ENCODE measurements around the gene WDR27.
"Not testable (repeated sequence)": the region's sequence is repeated elsewhere in the genome, so short reads cannot be mapped to it uniquely, and the experiment has no call there.

WDR27 gene

DNA sequence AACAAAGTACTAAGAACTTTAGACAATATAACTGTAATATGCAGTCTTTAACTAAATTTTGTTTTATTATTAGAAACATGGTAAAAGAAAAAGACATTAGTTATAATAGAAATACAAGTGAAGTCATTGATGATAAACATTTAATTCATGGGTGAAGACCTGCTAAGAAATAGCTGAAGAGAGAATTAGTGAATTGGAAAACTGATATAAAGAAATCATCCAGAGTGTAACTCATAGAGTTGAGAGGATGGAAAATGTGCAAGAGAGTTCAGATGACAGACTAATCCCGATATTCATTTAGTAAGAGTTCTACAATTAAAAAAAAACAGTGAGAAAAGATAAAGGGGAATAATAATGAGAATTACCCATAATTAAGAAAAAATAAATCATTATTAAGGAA is 227.5 kb downstream of the WDR27 start:
- DNase-seq (ENCODE audit: low spot score): no peak

DNA sequence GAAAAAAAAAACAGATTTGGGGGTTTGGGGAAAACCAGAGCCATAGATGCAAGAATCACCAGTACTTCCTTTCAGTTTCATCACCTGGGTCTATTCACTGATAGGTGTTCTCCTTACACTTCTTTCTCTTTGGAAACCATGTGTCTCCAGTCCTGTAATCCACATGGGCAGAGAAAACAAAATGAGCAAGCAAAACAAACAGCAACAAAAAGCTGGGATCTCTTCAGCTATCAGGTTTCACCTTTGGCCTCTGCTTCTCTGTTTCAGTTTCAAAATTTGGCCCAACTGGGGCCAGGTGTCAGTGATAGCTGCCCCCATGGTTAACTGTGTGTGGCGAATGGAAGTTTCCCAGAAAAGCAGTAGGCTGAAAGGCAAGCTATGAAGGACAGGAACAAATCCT is 228.2 kb downstream of the WDR27 start:
- no peak for DNase-seq (ENCODE audit: low spot score)

DNA sequence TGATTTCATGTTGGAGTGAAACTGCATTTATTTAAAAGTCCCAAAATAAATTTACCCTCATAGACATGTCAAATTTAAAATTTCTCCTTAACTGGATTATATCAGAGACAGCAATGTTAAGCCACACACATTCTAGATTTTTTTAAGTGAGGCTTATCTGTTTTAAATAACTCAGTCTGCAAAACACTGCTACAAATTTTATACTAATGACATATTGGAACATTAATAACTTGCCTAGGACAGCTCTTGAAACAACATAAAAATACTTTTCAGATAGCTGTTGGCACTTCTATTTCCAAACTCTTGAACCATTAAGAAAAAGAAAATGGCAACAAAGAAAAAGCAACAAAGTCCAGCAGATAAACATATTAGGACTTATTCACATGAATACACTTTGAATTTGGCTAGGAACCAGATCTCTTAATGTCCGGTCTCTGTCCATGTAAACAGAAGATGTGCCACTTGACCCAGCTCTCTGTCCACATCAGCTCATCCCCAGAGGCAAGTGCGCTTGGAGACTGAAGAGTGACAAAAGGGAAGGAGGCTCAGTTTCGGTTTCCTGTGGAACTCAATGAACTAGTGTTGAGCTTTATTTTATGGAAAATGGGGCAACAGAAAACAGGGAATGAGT is 228.9 kb downstream of the WDR27 start:
- no peak for DNase-seq (ENCODE audit: low spot score)

DNA sequence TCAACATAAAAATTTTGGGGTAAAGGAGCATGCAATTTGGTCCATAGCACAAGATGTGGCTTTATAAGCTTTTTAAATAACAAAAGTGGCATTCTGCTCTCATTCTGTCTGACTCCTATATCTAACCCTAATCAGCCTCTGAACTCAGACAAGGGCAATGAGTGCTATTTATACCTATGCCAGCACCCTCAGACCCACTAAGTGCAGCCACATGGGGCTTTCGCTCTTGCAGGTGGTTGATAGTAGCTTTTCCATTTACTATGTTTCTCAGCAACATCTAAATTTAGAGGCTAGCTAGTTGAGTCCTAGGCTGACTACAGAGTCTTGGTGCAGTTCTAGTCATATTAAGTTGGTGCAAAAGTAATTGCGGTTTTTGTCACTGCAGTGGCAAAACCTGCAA is 231.0 kb downstream of the WDR27 start:
- DNase-seq (ENCODE audit: low spot score): no peak

DNA sequence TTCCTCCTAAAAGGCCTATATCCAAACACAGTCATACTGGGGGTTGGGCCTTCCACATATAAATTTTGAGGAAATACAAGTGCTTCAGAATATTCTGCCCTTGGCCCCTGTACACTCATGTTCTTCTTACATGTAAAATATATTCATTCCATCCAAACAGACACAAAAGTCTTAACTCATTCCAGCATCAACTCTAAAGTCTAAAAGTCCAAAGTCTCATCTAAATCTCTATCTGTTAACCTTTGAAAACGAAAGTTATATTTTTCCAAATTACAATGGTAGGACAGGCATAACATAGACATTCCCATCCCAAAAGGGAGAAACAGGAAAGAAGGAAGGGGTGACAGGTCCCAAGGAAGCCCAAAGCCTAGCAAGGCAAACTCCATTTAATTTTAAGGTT is 232.8 kb downstream of the WDR27 start:
- DNase-seq (ENCODE audit: low spot score): no peak

DNA sequence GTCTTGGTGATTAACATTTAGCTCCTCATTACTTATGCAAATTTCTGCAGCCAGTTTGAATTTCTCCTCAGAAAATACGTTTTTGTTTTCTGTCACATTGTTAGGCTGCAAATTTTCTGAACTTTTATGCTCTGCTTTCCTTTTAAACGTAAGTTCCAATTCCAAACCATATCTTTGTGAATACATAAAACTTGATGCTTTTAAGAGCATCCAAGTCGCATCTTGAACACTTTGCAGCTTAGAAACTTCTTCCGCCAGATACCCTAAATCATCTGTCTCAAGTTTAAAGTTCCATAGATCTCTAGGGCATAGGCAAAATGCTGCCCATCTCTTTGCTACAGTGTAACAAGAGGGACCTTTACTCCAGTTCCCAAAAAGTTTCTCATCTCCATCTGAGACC is 234.1 kb downstream of the WDR27 start:
- not testable (repeated sequence) for DNase-seq (ENCODE audit: low spot score)

DNA sequence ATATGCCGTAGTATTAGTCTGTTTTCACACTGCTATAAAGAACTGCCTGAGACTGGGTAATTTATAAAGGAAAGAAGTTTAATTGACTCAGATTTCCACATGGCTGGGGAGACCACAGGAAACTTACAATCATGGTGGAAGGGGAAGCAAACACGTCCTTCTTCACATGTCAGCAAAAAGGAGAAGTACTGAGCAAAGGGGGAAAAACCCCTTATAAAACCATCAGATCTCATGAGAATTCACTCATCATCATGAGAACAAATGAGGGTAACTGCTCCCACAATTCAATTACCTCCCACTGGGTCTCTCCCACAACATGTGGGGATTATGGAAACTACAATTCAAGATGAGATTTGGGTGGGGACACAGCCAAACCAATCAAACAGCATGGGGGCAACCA is 235.6 kb downstream of the WDR27 start:
- not testable (repeated sequence) for DNase-seq (ENCODE audit: low spot score)

DNA sequence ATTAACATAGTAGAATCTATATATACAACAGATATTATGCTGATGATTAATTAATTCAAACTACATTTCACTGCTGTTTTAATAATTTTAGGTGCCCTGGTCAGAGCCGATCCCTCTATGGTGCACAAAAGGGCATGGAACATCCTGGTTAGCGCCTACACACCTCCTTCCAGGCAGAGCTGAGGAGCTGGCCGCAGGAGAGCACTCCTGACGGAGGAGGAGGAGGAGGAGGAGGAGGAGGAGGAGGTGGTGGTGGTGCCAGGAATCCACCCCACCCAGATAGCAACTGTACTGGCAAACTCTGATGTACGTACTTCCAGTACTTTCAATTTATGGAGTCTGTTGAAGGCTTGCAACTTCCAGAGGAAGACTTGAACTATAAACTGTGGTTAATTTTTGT is 244.1 kb downstream of the WDR27 start:
- DNase-seq (ENCODE audit: low spot score): no peak

DNA sequence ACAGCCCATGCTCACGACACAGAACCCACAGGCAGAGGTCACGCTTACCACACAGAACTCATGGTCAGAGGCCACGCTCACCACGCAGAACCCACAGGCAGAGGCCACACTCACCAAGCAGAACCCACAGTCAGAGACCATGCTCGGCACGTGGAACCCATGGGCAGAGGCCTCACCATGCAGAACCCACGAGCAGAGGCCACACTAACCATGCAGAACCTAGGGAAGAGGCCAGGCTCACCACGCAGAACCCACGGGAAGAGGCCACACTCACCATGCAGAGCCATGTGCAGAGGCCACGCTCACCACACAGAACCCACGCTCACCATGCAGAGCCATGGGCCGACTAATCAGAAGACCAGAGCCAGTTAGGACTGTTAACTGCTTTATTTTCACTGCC is 245.0 kb downstream of the WDR27 start:
- no peak for DNase-seq (ENCODE audit: low spot score)

DNA sequence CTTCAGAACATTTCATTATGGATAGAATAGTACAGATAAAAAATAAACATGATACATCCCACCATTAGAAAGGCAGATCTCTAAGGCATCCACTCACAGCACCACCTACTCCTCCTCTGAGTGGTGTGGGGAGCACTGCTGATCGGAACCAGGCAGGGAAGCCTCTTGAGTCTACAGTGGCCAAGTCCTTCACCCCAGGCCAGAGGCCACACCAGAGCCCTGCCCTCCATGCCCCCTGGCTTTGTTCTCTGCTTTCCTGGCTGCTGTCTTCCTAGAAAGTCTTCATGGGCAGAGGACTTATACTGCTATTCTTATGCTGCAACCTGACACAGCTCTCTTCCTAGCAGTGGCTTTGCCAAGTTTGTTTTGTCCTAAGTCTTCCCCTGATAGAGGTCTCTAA is 246.4 kb downstream of the WDR27 start:
- no peak for DNase-seq (ENCODE audit: low spot score)

DNA sequence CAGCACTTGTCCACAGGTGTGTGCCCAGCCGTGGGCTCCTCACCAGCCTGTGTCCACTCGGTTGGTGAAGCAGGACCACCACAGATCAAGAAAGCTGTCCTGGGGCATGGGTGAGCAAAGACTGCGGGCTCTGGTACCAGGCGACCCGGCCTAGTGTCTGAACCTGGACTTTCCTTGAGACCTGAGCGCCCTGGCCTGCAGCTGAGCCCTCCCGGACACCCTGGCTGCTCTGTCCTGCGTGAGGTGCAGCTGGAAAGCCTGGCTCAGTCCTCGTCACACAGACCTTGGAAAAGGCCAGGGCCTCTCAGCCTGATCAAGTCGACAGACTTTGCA is 247.0 kb downstream of the WDR27 start:
- no peak for DNase-seq (ENCODE audit: low spot score)

DNA sequence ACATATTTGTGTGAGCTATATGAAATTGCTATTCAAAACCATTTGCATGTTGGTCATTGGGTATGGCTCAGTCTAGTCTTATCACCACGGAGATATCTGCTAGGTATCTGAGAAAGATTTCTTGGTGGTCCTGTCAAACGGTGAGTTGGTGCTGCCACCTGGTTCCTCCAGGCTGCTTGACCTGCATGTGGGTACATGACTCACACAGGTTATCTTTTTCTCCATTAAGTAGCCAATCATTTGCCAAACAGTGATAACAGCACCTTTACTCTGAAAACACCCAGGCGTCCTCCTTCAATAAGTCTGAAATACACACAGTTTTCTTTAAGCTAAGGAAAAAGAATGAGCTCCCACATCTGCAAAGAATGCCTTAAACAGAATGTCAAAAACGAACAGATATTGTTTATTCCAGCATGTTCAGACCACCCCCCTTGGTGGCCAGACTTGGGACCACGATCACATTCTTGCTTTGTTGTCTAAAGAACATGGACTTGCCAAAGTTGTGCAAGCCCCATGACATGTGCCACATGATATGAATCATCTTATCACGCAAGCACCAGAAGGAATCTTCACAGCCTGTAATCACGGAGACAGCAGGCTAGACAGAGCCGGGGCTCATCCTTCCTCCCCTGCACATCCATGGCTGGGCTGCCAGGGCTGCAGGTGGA is 247.5 kb downstream of the WDR27 start:
- no peak for DNase-seq (ENCODE audit: low spot score)

DNA sequence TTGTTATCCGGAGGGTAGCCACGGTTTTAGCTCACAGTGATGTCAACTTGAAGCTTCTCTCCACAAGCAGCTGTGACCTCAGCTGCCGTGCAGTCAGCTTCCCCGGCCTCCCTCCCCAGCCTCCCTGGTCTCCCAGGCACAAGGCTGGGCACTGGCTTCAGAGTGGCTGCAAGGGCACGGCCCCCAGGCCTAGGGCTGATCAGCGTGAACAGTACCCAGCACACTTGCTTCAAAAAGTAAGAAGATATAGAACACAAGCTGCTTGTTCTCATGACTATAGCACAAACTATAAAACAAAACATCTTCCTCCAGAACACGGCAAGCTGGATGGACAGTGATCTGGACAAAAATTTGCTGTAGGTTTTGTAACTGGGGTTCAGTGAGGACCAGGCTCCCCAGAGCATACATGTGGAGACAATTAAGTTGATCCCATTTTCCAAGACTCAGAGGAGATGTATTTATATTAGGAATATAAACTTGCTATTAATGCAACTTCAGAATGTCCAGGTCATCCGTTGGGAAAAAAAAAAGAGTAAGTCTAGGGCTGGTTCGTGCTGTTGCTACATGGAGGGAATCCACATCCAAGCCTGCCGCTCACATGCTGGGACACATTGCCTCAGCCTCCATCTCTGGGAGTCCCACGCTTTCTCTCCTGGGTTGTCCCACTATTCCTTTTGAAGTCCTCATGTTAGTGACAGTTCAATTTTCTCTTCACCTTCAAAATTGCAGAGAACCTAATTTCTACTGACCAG is 248.8 kb downstream of the WDR27 start:
- DNase-seq (ENCODE audit: low spot score): no peak

DNA sequence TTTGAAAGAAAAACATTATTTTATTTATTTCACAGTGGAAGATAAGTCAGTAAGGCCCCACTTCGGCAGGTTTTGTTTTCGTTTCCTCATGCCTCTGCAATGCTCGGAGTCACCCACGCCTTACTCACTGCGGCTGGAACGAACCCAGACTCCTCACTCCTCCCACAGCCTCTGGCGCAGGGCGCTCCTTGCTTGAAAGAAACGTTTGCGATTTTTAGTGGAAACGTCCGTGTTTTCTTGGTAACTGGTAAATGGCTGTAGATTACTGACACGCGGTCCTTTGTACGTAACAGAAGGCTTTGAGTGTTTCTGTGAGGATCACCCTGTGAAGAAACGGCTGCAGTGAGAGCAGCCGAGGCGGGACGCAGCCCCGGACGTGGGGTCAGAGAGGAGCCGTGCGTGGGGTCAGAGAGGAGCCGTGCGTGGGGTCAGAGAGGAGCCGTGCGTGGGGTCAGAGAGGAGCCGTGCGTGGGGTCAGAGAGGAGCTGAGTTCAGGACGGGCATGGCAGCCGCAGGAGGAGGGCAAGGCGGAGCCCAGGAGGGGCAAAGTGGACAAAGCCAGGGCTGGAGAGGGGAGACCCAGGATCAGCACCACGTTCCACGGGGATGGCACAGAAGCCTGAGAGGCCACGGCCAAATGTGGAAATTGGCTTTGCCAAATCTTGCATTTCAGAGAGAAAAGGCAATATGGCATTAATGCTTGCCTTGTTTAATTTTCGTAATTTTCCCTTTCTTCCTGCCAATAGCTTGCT is 249.5 kb downstream of the WDR27 start:
- DNase-seq (ENCODE audit: low spot score): no peak

DNA sequence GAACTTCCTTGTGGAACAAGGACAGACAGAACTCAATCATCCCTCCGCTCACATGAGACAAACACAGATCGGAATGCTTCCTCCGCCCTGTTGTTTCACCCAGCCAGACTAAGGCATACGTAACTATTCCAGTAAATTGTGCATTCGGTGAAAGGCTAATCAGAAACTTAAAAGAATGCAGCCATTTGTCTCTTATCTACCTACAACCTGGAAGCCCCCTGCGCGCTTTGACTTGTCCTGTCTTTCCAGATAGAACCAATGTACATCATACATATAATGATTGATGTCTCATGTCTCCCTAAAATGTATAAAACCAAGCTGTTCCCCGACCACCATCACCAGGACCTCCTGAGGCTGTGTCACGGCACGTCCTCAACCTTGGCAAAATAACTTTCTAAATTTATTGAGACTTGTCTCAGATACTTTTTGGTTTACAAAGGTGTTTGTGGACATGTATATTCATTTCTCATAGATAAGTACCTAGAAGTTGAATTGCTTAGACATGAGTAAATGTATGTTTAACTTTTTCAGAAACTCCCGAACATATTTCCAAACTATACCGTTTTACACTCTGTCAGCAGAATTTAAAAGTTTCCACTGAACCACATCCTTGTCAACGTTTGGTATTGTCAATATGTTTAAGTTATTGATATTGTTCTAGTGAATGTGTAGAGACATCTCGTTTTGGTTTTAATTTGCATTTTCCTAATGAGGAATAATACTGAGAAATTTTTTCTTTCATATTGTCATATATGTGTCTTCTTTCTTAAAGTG is 250.6 kb downstream of the WDR27 start:
- DNase-seq (ENCODE audit: low spot score): no peak

DNA sequence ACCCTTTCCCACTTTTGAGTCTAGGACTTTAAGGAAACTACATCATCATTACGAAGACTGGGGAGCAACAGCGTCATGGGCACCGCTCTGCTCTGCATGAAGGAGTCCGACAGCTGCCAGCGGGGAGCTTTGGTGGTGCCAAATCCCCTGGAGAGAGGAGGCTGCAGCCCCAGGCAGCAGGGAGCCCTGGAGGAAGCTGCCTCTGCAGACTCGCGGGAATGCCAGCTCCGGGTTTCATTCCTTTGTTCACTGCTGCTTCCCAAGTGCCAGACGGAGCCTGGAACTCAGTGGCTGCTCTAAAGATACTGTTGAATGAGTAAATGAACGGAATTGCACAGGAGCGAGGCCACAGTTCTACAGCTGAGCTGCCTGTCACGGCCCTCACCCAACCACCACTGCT is 251.7 kb downstream of the WDR27 start:
- DNase-seq (ENCODE audit: low spot score): no peak

DNA sequence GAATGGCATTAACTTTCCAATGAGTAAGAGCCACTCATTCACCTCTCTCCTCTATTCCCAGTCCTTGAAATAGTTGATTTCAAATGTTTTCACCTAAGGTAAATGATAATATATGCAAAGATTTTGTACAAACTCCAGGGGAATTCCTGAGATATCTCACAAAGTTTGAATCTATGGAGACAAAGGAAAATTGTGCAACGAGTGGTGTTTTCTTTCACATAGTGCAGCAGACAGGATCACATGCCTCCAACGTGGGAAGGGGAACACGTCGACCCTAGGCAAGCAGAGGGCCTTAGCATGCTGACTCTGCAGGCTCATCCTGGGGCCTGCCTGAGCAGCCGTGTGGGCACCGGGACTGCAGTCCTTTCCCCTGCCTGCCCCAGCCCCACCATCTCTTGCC is 252.6 kb downstream of the WDR27 start:
- DNase-seq (ENCODE audit: low spot score): no peak

DNA sequence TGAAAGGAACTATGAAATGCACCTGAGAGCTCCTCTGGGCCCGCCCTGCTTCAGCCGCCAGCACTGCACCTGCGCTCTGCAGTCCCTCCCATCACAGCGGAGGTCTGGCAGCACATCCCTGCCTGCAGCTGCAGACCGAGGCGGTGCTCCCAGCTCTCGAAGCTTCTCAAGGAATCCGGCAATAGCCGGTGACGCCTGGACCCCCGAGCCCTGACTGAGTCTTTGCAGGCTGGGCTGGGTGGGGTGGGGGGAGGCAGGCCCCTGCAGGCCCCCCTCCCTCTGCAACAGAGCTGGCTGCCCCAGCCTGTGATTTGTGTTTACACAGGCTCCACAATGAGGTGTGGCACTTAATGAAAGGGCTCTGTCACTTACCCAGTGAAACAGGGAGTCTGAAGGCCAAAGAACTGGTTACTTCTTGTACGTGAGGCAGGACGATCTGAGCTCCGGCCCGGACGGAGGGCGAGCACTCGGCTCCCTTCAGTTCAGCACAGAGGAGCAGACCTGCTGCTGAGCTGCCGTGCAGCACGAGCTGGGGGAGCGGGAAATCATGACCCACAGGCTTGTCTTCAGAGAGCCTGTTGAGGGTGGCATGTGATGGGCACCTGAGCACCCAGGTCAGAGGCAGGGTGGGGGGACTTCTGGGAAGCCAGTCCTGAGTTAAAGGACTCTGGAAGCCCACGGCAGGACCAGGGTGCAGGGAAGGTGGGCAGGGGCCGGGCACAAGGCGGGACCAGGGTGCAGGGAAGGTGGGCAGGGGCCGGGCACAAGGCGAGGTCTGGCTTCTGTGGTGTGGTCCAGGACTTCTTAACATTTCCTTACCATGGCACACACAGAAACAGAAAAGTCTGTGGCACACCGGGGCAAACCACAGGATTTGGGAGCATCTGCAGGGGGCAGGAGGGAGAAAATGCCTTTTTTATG is 255.9 kb downstream of the WDR27 start:
- DNase-seq (ENCODE audit: low spot score): no peak

DNA sequence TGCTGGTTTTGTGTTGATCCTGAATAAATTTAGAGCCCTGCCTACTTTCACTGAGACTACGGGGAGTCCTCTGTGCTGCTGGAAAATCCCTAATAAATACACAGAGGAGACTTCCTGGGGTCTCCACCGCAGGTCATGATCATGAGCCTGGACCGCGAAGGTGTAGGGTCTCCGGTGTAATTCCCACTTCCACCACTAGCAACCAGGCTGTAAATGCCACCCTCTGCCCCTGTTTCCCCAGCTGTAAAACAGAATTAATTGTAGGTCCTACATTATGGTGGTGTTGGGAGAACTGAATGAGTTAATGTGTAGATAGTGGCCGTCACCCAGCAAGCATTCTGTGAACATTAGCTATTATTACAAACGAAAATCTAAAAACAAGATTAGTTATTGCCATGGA is 256.6 kb downstream of the WDR27 start:
- DNase-seq (ENCODE audit: low spot score): no peak

DNA sequence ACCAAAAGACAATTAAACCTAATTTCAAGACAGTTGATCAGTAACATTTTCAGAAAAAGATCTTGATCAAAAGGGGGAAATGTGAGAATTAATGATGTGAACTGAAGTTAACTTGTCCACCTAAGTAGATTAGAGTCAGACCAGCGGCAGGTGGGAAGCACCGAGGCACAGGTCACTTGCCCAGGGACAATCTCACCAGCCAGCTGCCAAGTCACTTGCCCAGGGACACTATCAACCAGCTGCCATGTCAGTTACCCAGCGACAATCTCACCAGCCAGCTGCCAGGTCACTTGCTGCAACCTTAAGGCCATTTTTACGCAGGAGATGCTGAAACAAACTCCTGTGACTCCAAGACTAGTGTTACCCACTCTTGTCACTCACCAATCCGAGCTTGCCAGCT is 260.5 kb downstream of the WDR27 start:
- DNase-seq (ENCODE audit: low spot score): no peak

DNA sequence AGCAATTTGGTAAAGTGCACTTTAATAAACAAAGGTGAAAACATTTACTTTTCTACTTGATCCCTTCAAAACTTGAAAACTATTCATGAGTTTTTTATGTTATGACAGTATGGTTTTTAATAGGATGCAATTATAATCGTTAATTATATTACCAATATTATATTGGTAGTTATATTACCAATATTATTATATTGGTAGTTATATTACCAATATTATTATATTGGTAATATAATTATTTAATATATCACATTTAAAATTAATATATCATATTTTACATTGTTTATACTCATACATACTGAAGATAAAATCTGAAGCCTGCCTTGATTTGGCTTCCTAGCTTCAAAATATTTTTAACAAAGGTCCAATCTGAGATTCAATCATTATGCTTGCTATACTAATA is 262.1 kb downstream of the WDR27 start:
- DNase-seq (ENCODE audit: low spot score): no peak
